ENCODE results near the gene TSPOAP1.
A peak's percentile ranks its signal among the peaks of the same experiment; 100 is the strongest.
"Not testable (repeated sequence)": the region's sequence is repeated elsewhere in the genome, so short reads cannot be mapped to it uniquely, and the experiment has no call there.

The TSPOAP1 gene

DNA sequence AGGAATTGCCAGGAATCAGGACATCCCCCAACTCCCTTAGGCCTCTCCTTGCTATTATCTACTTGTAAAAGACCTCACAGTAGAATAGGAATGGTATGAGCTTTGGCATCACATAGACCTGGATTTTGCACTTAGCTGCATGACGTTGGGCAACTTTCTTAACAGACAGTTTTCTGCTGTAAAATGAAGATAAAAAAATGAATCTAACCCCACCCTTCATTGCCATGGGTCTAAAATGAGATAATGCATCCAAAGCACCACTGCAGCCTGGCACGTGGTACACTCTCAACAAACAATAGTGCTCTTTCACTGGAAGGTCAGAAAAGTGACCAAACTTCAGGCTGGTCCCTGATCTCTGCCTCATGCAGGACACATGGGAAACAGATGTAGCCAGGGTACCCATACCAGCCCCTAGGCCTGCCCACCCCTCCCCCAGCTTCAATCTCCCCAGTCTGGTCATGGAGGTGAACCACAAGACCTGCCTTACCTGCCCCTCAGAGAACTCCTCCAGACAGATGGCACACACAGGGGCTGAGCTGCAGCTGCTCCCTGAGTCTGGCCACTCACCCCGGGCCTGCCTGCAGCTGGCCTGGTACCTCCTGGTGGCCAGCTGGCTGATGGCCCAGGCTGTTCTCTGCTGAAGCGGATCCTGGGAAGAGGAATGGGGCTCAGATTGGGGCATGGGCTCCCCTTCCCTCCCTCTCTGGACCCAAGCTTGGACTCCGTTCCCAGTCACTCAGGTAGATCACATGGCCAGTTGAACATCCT is 31.9 kb upstream of the TSPOAP1 start:
- DNase-seq: no peak

DNA sequence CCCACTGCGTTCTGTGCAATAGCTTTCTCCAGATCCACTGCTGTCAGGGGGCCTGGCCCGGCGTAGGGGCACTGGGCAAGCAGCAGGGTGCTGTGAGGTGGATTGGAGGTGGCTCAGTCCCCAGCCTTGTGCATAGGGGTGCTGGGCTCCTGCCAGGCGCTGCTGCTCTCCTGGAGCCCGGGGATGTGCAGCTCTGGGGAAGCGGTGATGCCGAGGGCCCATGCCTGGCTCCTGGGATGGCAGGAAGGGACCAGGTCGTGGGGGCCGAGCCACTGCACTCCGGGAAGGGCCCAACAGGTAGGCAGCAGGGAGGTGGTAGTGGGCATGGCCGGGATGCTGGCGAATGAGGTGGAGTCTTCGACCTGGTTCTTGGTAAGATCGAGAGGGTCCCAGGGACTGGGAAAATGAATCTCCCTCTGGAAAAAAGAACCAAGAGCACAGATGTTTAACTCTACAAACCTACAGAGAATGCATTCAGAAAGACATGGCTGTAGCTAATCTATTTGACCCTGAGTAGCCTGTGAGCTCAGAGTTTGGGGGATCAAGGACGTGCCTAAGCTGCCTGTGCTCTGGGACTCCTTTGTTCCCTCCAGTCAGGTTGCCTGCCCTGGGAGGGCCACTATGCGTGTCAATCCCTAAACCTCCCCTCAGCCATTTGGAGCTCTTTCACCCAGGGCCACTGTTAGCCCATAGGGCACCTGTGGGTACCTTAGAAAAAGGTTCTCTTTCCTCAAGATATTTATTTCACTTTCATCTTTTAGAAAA is 30.0 kb upstream of the TSPOAP1 start:
- no peak for DNase-seq

DNA sequence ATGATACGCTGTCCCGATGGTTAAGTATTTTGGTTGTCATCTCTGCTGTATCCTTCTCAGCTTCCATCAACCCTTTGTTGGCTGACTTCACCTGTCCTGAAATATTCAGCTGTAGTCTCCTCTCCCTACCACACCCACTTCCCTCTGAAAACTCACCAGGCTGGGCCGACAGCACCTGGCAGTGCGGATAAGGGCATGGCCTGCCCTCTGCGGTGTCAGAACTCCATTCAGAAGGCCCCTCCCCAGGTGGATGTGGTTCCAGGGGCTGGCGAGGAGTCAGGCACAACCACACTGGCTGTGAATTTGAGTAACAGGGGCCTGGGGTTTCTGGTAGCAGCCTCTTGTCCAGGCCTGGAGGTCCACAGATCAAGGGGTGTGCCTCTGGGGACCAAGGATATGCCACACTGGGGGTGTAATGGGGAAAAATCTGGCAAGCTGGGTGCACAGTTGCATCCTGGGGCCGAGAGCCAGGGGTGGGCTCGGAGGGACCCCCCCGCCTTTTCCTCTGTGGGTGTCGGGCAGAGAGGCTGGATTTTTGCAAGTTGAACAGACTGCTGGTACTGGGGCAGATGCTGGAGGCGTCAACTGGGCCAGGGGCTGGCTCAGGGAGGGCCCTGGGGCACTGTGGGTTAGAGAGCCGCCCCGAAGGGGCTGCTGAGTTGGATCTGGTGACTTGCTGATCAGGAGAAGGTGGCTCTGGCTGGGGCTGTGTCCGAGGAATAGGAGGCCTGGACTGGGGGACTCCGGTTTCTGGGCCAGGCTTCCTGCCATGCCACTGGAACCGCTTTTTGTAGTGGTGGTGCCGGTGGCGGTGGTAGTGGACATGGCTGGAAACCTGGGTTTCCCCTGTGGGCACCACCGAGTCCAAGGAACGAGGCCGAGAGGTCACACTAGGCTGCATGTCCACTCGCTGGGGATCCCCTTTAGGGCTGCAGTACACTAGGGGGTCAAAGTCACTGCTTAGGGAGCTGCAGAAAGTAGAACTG is 29.0 kb upstream of the TSPOAP1 start:
- DNase-seq: no peak

DNA sequence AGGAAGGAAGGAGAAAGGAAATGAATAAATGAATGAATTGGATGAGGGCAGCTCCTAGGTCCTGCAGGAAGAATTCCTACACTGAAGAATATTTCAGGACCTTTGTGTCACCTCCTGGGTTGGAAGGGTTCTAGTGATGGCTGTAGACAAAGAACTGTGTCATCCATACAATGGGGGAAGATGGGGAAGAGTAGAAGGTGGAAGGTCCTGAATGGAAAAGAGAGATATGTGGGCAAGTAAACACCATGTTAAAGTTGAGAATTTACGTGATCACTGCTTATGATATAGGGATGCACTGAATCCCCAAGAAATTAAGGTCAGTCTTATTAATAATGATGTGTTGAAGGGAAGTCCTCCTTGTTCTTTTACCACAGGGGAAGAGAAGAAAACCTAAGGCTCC is 27.6 kb upstream of the TSPOAP1 start:
- no peak for DNase-seq

DNA sequence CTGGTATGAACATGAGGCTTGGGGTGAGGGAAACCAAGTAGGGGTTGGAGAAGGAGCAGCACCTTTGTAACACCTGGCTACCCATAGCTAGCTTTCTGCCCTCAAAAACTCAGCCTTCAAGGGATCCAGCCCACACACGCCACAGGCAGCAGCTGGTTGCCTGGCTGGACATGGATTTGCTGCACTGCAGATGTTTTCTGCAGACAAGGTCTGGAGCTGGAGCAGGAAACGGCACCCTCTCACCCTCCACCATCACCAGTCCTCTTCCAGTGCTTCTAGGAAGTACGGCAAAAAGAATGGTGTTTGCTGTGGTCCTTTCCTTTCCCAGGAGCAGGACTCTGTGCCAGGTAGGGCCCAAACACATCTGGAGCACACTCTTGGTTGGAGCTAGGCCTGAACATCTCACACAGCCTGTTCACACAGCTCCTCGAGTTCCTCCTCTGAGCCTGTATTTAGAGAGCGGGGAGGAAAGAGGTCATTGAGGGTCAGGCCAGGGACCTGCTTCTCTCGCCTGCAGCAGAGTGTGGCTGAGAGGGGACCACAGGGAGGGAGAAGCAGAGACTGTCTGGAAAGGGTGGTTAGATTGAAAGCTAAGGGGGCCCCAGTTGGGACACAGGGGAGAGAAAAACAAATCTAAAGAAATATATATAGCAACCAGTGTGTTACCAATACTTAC is 26.1 kb upstream of the TSPOAP1 start:
- no peak for DNase-seq

DNA sequence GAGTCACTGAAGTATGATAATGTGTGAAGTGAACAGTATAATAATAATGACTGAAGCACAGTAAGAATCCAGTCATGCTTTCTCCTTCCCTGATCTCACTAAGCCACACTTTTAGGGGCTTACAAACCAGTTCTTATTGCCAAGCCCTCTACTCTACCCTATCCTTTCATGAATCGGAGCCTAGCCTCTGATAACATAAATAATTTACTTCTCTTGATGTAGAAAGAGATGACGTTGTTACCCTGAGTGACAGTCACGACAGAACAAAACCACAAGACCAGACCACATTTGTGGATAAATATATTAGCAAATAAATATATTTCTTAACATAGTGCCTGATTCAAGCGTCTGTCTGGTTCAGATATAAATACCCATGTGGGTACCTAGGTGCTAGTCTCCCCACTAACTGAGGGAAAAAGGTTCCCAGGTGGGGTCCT is 24.8 kb upstream of the TSPOAP1 start:
- no peak for DNase-seq

DNA sequence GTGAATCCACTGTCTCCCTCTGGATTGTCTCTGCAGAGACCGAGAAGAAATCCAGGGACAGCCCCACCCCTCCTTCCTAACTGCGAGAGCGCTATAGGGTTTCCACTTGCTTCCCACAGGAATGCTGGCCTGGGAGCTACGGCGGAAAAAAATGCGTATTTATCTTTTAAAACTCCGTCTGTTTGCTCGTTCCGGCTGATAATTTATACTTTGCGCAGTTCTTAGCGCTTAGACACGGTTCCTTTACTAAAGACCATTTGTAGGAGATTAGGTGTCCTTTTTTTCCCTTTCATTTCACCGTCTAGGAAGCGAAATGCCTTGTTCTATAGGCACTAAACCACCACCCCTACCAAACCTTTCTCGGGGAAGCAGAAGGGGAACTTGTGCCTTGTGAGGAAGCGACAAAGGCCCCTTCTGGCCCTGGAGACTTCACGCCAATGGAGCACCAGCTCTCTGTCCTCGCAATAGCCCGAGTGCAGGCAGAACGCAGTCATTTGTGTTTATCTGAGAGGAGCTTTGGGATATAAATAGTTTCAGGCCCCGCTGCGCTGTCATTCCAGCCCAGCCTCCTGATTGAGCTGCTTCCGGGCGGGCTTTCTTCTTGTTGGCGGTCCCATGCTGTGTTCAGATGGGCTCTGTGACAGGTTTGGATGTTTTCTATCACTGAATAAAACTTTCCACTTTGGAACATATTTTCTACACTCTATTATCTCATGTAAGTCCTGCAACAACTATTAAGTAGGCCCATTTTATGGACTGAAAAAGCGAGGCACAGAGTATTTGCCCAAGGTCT is 24.2 kb upstream of the TSPOAP1 start:
- peak; percentile 21 for DNase-seq

DNA sequence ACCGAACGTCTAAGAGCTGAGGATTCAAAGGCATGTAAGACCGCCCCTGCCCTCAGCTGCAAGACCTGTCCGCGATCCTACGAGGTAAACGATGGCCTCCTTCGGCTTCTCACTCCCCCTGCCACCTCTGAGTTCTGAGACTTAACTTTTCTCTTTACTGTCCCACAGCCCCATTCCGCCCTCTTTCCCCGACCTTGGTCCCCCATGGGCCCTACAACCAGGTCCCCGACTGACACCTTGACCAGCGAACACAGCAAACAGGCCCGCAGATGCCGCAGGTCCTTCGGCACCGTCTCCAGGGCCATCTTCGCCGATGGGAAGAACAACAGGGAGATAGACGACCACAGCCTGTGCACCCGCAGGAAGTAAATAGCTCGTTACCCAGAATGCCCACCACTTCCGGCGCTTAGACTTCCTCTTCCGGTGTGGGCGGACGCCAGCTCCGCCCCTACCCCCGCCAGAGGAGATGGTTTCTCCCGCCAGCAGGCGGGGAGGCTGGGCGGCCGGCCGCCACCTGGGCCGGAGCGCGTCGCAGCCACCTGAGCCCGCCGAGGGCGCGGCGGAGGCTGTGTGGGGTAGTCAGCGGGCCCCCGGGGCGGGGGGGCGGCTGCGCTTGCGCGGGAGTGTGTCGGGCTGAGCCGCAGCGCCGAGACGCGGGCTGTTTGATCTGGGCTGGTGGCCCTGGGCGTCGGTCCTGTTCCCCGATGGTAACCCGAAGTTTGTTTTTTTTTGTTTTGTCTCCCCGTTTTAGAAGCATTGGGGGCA is 23.4 kb upstream of the TSPOAP1 start, which contains the start of gene SUPT4H1:
Gene SUPT4H1, minus strand, starts transcription at position 371 of the 765 bp plus-strand sequence. Its CDS starts 66 bp downstream, at position 305.
- DNase-seq: peak; percentile 95

DNA sequence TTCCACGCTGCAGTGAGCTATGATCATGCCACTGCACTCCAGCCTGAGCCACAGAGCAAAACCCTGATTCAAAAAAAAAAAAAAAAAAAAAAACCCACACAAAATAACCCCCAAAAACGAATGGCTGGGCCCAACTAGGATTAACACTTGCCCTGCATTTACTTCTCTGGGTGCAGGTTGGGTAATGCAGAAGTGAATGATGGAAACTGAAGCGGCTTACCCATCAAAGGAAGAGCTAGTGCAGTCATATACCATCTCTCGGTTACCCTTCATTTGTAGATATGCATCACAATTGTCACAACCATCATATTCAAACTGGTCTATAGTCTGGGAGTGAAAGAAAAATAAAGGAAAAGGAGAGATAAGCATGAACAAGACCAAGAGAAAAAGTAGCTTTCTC is 22.6 kb upstream of the TSPOAP1 start:
- DNase-seq: no peak

DNA sequence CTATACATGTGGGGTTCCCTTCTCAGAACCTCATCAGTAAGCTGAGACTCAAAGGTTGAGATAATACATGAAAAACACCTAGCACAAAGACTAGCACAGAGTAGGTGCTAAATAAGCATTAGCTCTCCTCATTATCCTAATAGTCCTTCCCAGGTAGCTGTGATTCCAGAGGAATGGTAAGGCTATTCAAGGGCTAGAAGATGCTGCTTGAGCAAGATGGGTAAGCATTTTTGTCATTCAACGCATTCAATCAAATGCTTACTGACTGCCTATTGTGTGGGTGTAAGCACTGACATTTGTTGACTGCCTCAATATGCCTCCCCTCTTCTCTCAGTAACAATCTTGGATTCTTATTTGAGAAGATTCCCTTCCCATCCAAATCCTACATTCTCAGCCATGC is 19.4 kb upstream of the TSPOAP1 start:
- no peak for DNase-seq

DNA sequence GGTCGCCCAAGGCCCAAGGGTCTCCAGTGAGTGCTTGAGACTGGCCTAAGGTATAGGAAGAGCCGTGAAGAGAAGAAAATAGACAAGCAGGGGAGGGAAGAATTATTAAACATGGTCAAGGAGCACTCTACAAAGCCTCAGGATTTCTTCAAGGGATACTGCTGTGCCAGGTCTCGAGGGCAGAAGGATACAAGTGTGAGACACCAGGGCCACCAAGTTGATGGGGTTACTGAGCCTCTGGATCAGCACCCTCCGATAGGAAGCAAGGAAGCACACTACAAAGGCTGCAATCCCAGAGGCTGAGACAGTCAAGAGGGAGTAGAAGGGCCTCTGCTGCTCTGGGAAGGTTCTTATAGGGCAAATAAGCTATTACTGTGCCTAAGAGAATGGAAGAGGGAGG is 16.9 kb upstream of the TSPOAP1 start:
- DNase-seq: no peak

DNA sequence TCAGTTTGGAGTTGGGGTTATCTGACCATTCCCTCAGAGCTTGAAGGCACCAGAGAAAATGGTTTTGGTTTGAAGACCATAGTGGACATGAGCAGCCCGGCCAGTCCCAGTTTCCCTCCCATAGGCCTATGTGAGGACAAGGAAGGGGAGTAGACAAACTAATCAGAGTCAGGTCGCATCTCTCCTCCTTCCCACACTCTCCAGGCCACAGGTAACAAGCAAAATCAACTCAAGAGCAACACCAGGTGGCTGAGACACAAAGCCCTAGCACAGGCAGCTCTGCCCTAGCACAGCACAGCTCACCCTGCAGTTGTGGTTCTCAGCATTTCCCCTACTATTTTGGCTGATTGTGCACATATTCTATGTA is 16.2 kb upstream of the TSPOAP1 start:
- DNase-seq: peak; percentile 88

DNA sequence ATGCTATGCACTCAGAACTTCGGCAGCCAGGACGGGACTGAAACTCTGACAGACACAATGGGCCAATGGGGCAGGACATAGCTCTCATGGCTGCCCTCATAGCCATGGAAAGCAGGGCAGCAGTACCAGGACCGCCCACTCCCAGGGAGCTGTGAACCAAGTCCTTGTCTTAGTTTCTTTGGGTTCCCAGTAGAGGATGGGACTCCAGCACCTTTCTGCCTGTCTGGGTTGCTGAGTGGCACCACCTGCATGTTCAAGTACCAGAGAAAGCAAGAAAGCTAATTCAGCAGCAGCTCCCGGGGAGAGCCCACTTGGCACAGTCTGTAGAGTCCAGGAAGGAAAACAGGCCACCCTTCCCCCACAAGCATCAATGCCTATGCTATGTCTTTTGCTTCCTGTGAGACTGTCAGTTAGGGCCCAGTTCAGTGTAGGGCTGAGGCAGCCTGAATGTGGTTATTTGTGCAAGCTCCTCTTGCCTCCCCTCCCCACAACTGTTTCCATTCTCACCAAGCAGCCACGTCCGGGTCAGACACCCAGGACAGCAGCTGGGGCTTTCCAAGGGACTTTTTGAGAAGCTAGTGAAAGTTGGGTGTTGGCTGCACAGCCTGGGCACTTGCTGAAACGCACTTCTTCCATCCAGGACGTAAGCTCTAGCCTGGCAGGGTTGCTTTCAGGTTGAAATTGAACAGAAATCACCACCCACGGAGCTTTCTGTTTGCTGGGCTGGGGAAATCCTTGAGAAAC is 15.6 kb upstream of the TSPOAP1 start:
- peak; percentile 96 for DNase-seq

DNA sequence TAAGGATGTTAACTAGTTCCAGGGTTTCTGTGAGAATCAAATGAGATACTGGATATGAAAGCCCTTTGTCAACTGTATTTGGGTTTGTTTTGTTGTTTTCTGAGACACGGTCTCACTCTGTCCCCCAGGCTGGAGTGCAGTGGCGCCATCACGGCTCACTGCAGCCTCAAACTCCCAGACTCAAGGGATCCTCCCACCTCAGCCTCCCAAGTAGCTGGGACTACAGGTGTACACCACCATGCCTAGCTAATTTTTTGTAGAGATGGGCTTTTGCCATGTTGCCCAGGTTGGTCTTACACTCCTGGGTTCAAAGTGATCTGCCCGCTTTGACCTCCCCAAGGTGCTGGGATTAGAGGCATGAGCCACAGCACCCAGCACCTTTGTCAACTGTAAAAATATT is 14.5 kb upstream of the TSPOAP1 start:
- no peak for DNase-seq

DNA sequence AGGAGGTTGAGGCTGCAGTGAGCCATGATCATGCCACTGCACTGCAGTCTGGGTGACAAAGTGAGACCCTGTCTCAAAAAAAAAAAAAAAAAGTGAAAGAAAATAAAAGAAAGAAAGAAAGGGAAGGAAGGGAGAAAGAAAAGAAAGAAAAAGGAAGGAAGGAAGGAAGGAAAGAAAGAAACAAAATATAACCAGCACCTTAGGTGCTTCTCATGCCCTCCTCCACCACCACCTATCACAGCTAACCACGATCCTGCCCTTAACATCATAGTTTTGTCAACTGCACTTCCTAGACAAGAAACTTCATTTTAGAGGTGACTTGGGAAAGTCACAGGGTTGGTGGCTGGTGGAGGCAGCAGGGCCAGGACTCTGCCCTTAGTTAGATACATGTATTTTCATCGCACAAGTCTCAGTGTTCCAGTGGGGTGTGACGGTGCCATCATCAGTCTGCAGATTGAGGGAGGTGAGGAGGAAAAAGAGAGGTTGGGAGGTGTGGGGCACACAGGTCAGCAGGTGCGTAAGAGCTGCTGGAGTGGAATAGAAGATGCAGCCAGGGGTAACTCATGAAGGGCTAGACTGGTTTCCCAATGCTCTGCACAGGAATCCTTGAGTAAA is 13.4 kb upstream of the TSPOAP1 start:
- peak; percentile 39 for DNase-seq

DNA sequence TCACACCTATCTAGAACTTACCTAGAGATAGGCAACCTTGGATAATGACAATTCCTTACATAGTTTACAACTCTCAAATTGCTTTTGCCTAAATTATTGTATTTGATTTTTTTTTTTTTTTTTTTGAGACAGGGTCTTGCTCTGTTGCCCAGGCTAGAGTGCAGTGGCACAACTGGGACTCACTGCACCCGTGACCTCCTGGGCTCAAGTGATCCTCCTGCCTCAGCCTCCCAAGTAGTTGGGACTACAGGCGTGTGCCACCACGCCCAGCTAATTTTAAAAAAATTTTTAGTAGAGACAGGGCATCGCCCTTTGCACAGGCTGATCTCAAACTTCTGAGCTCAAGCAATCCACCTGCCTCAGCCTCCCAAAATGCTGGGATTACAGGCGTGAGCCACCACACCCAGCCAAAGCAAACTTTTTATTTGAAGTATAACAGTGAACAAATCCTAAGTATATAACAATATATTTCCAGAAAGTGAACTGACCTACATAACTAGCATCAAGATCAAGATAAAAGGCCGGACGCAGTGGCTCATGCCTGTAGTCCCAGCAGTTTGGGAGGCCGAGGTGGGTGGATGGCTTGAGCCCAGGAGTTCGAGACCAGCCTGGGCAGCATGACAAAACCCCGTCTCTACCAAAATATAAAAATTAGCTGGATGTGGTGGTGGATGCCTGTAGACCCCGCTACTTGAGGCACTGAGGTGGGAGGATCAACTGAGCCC is 12.7 kb upstream of the TSPOAP1 start:
- DNase-seq: not testable (repeated sequence)

DNA sequence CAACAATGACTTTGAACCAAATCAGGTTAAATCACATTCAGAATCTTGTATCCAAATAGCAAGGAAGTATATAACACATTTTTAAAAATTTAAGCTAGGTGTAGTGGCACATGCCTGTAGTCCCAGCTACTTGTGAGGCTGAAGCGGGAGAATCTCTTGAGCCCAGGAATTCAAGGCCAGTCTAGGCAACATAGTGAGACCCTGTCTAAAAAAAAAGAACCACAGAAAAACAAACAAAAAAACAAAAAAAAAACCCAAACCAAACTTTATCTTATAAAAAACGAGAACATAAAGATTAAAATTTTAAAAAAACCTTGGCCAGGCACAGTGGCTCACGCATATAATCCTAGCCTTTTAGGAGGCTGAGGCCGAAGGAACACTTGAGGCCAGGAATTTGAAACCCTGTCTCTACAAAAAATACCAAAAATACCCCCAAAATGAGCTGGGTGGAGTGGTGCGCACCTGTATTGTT is 11.8 kb upstream of the TSPOAP1 start:
- DNase-seq: no peak

DNA sequence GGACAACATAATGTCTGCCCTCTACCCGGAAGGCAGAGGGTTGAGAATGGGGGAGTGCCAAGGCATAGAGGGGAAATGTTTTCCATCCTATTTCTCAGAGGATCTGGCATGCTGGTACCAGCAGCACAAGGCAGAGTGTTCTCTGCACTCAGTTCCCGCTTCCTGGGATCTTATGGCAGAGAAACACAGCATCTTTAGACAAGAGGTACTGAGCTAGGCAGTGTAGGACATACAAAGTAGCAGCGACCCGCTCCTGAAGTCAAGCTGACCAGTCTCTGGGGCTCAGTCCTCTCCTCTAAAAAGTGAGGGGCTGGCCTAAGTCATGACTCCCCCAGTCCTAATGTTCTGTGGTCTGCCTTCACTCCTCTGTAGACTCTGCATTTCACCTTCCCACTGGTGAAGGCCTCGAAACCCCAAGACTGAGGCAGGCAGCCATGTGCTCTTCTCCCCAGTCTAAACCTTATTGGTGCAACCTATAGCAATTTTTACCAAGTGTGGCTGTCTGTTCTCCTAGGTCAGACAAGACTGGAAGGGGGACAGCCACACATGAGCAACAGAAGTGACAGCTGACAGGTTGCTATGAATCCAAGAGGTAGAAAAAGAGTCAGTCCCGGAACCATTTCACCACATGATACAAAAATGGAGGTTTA is 11.3 kb upstream of the TSPOAP1 start:
- DNase-seq: peak; percentile 48
